ENCODE data around the gene RHBDD1.

The RHBDD1 gene

DNA sequence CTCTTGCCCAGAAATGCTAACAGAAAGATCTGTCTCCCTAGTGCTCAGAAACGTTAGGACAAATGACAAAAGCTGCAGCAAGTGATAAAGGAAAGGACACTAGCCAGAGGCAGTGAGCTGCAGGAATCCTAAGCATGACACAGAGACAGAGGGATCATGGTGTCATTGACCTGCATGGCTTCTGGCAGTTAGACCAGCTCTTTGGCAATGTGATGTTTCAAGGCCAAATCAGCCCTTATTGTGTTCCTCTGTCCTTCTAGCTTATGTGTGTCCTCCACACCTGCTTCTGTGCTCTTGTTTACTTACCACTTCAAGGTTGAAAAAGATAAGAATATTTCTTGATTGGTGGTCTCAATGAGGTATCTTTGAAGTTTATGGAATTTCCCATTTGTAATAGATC, 120.8 kb downstream of the RHBDD1 start:
- H3K27me3 ChIP-seq (ENCODE audit: control insufficient read depth, insufficient read depth, low read length, poor library complexity, severe bottlenecking) = no peaks in the 10 kb centered on the region
- H3K9me3 ChIP-seq (ENCODE audit: control insufficient read depth, low read length) = no peaks in the 10 kb centered on the region
- H3K4me1 ChIP-seq (ENCODE audit: control insufficient read depth, insufficient read depth, low read length) = no peaks in the 10 kb centered on the region
- H3K27ac ChIP-seq (ENCODE audit: insufficient read depth, low read depth, low read length, poor library complexity, severe bottlenecking) = no peak overlapping the region
- no peaks in the 10 kb centered on the region for H3K36me3 ChIP-seq (ENCODE audit: control insufficient read depth, insufficient read depth, low read length)
- WGBS, 2 experiments = 41 to 54% methylated on average over 1 of the region's 1 CpG
- no peak overlapping the region for H3K4me3 ChIP-seq (ENCODE audit: insufficient read depth, low read depth, low read length)

DNA sequence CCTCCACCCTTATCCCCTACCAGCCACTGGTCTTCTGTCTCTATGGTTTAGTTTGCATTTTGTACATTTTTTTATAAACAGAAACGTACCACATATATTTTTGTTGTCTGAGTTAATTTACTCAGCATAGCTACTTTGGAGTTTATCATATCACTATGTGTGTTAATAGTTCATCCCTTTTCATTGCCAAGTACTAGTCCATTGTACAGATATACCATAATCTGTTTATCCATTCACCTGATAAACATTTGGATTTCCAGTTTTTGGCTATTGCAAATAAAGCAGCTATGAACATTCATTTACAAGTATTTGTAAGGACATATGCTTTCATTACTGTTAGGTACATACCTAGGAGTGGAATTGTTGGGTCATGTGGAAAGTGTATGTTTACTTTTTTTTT, 123.6 kb downstream of the RHBDD1 start:
- Histone ChIP-seq H3K36me3 (ENCODE audit: control insufficient read depth, insufficient read depth, low read length) (no peaks in the 10 kb centered on the region), H3K4me1 (ENCODE audit: control insufficient read depth, insufficient read depth, low read length) (no peaks in the 10 kb centered on the region), H3K27ac (ENCODE audit: insufficient read depth, low read depth, low read length, poor library complexity, severe bottlenecking) (no peak overlapping the region), H3K27me3 (ENCODE audit: control insufficient read depth, insufficient read depth, low read length, poor library complexity, severe bottlenecking) (no peaks in the 10 kb centered on the region), H3K4me3 (ENCODE audit: insufficient read depth, low read depth, low read length) (no peak overlapping the region), H3K9me3 (ENCODE audit: control insufficient read depth, low read length) (no peaks in the 10 kb centered on the region)
- 100% methylated on average over 1 of the region's 1 CpG; no CpG with 5 or more reads in 1 of the 2 experiments for WGBS, 2 experiments

DNA sequence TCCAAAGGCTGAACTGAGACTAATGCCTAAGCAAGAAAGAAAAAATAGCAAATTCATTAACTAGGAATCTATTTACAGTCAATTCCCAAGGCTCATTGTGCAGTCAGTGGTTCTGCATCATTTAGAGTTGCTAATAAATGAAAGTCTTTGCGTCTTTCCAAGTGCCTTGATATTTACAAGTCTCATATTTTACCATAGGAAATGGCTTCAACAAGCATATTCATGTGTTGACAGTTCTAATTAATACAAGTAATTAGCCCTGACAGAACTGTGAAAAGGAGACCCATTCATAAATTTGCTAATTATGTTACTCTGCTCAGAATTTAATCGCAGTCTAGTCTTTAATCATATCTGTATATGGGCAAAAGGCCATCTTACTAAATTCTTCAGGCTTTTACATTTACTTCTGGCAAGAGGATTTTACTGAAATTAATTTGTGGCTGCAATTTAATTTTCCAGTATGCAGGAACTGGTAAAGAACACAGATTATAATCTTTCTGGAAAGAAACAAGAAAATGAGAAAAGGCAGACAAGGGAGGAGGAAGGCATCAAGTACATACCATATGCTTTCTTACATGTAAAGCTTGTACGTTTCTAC, 126.4 kb downstream of the RHBDD1 start:
- Histone ChIP-seq H3K9me3 (ENCODE audit: control insufficient read depth, low read length) (no peaks in the 10 kb centered on the region), H3K36me3 (ENCODE audit: control insufficient read depth, insufficient read depth, low read length) (no peaks in the 10 kb centered on the region), H3K27ac (ENCODE audit: insufficient read depth, low read depth, low read length, poor library complexity, severe bottlenecking) (no peak overlapping the region), H3K4me3 (ENCODE audit: insufficient read depth, low read depth, low read length) (no peak overlapping the region), H3K4me1 (ENCODE audit: control insufficient read depth, insufficient read depth, low read length) (no peaks in the 10 kb centered on the region), H3K27me3 (ENCODE audit: control insufficient read depth, insufficient read depth, low read length, poor library complexity, severe bottlenecking) (no peaks in the 10 kb centered on the region)
- 93 to 100% methylated on average over 2 to 3 of the region's 3 CpGs for WGBS, 2 experiments

DNA sequence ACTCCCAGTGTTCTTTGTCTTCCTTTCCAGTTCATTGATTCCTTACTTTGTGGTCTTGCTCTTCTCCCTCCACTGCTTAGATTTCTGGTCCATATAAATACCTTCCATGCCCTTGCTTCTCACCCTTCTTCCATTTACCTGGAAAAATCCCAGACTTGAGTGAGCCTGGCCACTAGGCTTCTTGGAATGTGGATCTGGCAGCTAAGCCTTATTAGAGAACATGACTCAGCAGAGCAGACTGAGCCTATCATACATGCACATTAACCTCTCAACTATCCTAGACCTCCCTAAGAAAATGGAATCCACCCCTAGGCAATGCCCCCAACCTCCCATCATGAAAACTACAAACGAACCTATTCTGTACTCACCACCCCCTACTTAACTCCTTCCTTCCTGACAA, 127.7 kb downstream of the RHBDD1 start:
- H3K27ac ChIP-seq (ENCODE audit: insufficient read depth, low read depth, low read length, poor library complexity, severe bottlenecking) = no peak overlapping the region
- H3K4me3 ChIP-seq (ENCODE audit: insufficient read depth, low read depth, low read length) = no peak overlapping the region
- no peaks in the 10 kb centered on the region for H3K36me3 ChIP-seq (ENCODE audit: control insufficient read depth, insufficient read depth, low read length)
- H3K27me3 ChIP-seq (ENCODE audit: control insufficient read depth, insufficient read depth, low read length, poor library complexity, severe bottlenecking) = no peaks in the 10 kb centered on the region
- H3K4me1 ChIP-seq (ENCODE audit: control insufficient read depth, insufficient read depth, low read length) = no peaks in the 10 kb centered on the region
- WGBS, 2 experiments = 28 to 42% methylated on average over 1 of the region's 1 CpG
- H3K9me3 ChIP-seq (ENCODE audit: control insufficient read depth, low read length) = no peaks in the 10 kb centered on the region

DNA sequence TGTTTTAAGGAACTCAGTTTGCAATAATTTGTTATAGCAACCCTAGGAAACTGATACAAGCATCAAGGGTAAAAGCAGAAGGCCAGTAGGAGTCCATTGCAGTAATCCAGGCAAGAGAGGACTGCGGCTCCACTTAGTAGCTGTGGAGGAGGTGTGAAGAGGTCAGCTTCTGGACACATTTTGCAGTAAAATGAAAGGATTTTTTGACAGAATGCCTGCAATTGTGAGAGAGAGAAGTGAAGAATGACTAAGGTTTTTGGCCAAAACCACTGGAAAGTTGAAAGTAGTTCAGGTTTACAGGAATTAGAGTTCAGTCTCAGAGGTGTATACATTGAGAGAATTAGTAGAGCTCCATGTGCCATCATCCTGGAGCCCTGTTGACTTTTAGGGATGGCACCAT, 129.5 kb downstream of the RHBDD1 start:
- WGBS, 2 experiments = 93 to 95% methylated on average over 1 of the region's 1 CpG
- no peak overlapping the region for H3K4me3 ChIP-seq (ENCODE audit: insufficient read depth, low read depth, low read length)
- no peaks in the 10 kb centered on the region for H3K4me1 ChIP-seq (ENCODE audit: control insufficient read depth, insufficient read depth, low read length)
- no peak overlapping the region for H3K27ac ChIP-seq (ENCODE audit: insufficient read depth, low read depth, low read length, poor library complexity, severe bottlenecking)
- H3K36me3 ChIP-seq (ENCODE audit: control insufficient read depth, insufficient read depth, low read length) = no peaks in the 10 kb centered on the region
- no peaks in the 10 kb centered on the region for H3K27me3 ChIP-seq (ENCODE audit: control insufficient read depth, insufficient read depth, low read length, poor library complexity, severe bottlenecking)
- no peaks in the 10 kb centered on the region for H3K9me3 ChIP-seq (ENCODE audit: control insufficient read depth, low read length)

DNA sequence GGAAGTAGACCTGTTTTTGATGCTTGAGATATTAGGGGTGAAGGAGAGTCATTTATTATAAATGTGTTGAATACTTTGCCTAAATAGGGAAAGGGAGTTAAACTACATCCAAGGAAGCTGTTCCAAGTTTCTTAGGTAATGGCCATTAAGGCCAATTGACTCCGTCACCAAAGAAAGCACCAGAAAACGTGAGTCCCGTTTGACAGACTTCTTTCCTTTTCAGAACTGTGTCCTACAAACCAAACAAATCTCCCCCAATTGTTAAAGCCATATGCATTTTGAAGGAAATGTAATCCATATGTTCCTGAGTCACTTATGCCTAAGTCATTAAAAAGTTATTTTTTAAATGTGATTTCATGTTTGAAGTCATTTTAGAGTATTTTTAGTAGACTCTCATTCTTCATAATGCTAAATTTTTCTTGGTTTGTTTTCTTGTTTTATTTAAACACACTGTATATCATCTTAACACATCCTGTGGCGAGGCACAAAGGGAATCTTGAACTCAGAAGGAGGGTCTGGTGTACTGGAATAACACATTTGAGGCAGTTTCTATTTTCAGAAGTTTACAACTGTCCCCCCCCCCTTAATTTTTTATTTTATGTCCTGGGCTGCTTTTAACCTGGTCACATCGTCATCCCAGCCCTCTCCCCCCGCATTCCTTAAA, 133.7 kb downstream of the RHBDD1 start:
- Histone ChIP-seq H3K27ac (ENCODE audit: insufficient read depth, low read depth, low read length, poor library complexity, severe bottlenecking) (no peak overlapping the region), H3K27me3 (ENCODE audit: control insufficient read depth, insufficient read depth, low read length, poor library complexity, severe bottlenecking) (no peaks in the 10 kb centered on the region), H3K4me1 (ENCODE audit: control insufficient read depth, insufficient read depth, low read length) (no peaks in the 10 kb centered on the region), H3K36me3 (ENCODE audit: control insufficient read depth, insufficient read depth, low read length) (no peaks in the 10 kb centered on the region), H3K9me3 (ENCODE audit: control insufficient read depth, low read length) (no peaks in the 10 kb centered on the region), H3K4me3 (ENCODE audit: insufficient read depth, low read depth, low read length) (no peak overlapping the region)
- 94% methylated on average over 3 to 6 of the region's 6 CpGs for WGBS, 2 experiments

DNA sequence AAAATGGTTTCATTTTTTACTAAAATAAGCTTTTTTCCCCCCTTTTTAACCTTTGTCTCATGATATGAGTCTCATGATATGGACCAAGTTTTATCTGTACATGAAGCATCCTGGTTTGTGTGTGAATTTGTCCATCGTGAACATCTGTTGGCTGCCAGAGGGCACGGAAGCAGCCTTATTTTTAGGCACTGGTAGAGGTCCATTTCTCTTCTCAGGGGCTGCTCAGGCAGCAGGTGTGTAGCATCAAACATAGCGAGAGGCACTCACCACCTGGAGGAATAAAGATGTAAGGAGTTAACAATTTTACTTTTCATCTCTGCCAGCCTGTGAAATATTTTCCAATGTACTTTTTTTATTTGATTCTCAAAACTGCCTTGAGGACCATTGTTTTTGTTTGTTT, 134.5 kb downstream of the RHBDD1 start:
- Histone ChIP-seq H3K4me1 (ENCODE audit: control insufficient read depth, insufficient read depth, low read length) (no peaks in the 10 kb centered on the region), H3K9me3 (ENCODE audit: control insufficient read depth, low read length) (no peaks in the 10 kb centered on the region), H3K36me3 (ENCODE audit: control insufficient read depth, insufficient read depth, low read length) (no peaks in the 10 kb centered on the region), H3K4me3 (ENCODE audit: insufficient read depth, low read depth, low read length) (no peak overlapping the region), H3K27ac (ENCODE audit: insufficient read depth, low read depth, low read length, poor library complexity, severe bottlenecking) (no peak overlapping the region), H3K27me3 (ENCODE audit: control insufficient read depth, insufficient read depth, low read length, poor library complexity, severe bottlenecking) (no peaks in the 10 kb centered on the region)
- 94 to 96% methylated on average over 3 of the region's 3 CpGs for WGBS, 2 experiments

DNA sequence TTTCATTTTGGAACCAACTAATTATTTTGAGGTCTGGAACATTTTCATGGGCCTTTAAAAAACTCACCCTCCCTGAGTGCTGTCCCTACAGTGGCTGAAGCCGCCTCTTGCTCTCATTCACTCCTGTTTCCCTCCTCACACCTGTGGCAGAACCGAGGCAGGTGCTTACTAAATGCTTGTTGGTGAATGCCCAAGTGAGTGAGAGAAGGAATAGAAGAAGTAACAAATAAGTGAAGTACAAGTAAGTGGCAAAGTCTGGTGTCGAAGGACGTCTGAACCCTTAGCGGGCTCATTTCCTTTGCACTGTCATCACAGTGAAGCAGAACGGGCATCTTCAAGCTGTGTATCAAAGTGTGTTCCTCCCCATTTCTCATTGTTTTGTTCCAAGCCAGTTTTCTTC, 135.2 kb downstream of the RHBDD1 start:
- no peaks in the 10 kb centered on the region for H3K9me3 ChIP-seq (ENCODE audit: control insufficient read depth, low read length)
- H3K4me1 ChIP-seq (ENCODE audit: control insufficient read depth, insufficient read depth, low read length) = no peaks in the 10 kb centered on the region
- WGBS, 2 experiments = 90 to 93% methylated on average over 6 of the region's 6 CpGs
- H3K36me3 ChIP-seq (ENCODE audit: control insufficient read depth, insufficient read depth, low read length) = no peaks in the 10 kb centered on the region
- no peak overlapping the region for H3K27ac ChIP-seq (ENCODE audit: insufficient read depth, low read depth, low read length, poor library complexity, severe bottlenecking)
- no peak overlapping the region for H3K4me3 ChIP-seq (ENCODE audit: insufficient read depth, low read depth, low read length)
- H3K27me3 ChIP-seq (ENCODE audit: control insufficient read depth, insufficient read depth, low read length, poor library complexity, severe bottlenecking) = no peaks in the 10 kb centered on the region

DNA sequence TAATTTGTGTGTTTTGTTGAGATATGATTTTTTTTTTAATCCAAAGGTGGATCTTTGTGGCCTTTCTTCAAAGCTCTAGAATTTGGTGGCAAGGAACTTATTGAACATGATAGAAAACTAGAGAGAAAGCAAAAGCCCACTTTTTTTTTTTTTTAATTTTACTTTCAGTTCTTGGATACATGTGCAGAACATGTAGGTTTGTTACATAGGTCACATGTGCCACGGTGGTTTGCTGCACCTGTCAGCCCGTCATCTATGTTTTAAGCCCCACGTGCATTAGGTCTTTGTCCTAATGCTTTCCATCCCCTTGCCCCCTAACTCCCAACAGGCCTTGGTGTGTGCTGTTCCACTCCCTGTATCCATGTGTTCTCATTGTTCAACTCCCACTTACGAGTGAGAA, 135.9 kb downstream of the RHBDD1 start:
- Histone ChIP-seq H3K27ac (ENCODE audit: insufficient read depth, low read depth, low read length, poor library complexity, severe bottlenecking) (no peak overlapping the region), H3K27me3 (ENCODE audit: control insufficient read depth, insufficient read depth, low read length, poor library complexity, severe bottlenecking) (no peaks in the 10 kb centered on the region), H3K36me3 (ENCODE audit: control insufficient read depth, insufficient read depth, low read length) (no peaks in the 10 kb centered on the region), H3K4me3 (ENCODE audit: insufficient read depth, low read depth, low read length) (no peak overlapping the region), H3K4me1 (ENCODE audit: control insufficient read depth, insufficient read depth, low read length) (no peaks in the 10 kb centered on the region), H3K9me3 (ENCODE audit: control insufficient read depth, low read length) (no peaks in the 10 kb centered on the region)
- 86 to 94% methylated on average over 3 of the region's 4 CpGs for WGBS, 2 experiments

DNA sequence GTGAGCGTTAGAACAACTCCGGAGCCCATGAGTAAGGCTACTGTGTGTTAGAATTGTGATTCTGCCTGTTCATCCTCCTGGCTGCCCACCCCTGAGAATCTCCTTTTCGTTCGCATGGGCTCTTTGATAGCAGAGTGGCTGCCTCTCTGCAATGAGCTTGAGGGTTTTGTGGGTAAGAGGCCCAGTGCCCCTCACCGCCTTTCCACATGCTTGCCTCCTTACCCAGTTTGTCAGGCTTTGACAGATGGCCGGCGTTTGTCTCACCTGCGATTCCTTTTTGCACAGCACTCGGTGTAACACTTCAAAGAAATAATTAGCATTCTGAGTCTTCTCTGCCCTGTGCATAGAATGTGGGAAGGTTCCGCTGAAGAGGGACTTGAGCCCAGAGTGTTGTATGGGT, 138.0 kb downstream of the RHBDD1 start:
- H3K27ac ChIP-seq (ENCODE audit: insufficient read depth, low read depth, low read length, poor library complexity, severe bottlenecking) = no peak overlapping the region
- H3K4me3 ChIP-seq (ENCODE audit: insufficient read depth, low read depth, low read length) = no peak overlapping the region
- H3K9me3 ChIP-seq (ENCODE audit: control insufficient read depth, low read length) = no peaks in the 10 kb centered on the region
- no peaks in the 10 kb centered on the region for H3K36me3 ChIP-seq (ENCODE audit: control insufficient read depth, insufficient read depth, low read length)
- 94 to 97% methylated on average over 9 of the region's 10 CpGs for WGBS, 2 experiments
- H3K27me3 ChIP-seq (ENCODE audit: control insufficient read depth, insufficient read depth, low read length, poor library complexity, severe bottlenecking) = no peaks in the 10 kb centered on the region
- H3K4me1 ChIP-seq (ENCODE audit: control insufficient read depth, insufficient read depth, low read length) = no peaks in the 10 kb centered on the region
